Measurements from ENCODE around the gene TBL3.
"Not testable (repeated sequence)": the region's sequence is repeated elsewhere in the genome, so short reads cannot be mapped to it uniquely, and the experiment has no call there.

Gene TBL3

DNA sequence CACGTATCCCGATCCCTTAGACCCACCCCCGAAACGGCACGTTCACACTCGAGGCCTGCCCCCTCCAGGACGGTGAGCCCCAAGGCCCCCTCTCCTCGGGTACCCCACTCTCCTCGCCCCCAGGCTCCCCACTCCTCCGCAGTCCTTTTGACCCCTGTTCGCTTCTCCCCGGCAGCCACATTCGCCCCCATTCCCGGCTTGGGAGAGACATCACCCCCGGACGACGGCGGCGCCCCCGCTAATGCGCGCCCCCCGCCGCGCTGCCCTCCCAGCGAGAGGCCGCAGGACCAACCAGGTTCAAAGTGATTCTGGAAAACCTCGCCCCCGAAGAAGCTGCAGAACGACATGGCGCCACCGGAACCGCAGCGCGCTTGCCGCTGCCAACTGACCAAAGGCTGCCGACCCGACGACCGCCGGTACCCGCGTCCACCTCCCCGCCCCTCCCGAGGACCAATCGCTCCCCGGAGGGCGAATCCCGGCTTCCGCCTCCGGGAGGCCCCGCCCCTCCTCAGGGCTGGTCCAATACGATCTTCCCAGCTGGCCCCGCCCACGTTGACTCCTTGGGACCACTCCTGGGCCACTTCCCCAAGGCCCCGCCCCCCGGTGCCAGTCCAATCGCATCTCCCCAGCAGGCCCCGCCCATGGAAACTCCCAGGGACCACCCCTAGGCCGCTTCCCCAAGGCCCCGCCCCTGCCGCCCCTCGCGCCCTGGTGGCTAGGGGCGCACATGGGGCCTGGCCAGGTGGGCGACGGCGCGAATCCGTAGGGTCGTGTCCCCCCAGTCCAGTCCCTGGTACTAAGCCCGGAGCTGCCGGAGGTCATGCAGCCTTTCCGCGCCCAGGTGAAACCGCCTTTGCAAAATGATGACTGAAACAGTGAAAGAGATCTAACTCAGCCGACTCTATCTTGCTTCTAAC is 28.8 kb upstream of the TBL3 start, which contains the start of gene MSRB1:
TSS of gene MSRB1 (minus strand) at position 390 of the 917 bp plus-strand sequence. CDS start at position 347, 43 bp downstream.
- DNase-seq (ENCODE audit: low read depth) = peak; percentile 98

DNA sequence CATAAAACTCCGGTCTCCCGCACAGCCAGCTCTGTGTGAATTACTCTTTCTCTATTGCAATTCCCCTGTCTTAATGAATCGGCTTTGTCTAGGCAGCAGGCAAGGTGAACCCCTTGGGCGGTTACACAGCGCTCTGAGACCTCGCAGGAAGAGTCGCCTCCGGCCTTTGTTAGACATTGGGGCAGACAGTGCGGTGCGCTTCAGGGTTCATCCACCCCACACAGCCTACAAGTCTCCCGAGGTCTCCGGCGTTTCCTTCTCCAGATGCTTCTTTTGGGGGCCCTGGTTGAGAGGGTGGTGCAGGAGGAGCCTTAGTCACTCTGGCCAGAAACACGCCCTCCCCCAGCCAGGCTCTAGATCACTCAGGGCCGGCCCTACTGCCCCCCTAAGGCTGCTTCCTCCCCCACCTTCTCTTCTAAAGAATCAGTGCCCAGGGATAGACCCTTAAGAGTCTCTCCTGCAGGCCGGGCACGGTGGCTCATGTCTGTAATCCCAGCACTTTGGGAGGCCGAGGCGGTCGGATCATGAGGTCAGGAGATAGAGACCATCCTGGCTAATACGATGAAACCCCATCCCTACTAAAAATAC is 27.1 kb upstream of the TBL3 start:
- no peak for DNase-seq (ENCODE audit: low read depth)

DNA sequence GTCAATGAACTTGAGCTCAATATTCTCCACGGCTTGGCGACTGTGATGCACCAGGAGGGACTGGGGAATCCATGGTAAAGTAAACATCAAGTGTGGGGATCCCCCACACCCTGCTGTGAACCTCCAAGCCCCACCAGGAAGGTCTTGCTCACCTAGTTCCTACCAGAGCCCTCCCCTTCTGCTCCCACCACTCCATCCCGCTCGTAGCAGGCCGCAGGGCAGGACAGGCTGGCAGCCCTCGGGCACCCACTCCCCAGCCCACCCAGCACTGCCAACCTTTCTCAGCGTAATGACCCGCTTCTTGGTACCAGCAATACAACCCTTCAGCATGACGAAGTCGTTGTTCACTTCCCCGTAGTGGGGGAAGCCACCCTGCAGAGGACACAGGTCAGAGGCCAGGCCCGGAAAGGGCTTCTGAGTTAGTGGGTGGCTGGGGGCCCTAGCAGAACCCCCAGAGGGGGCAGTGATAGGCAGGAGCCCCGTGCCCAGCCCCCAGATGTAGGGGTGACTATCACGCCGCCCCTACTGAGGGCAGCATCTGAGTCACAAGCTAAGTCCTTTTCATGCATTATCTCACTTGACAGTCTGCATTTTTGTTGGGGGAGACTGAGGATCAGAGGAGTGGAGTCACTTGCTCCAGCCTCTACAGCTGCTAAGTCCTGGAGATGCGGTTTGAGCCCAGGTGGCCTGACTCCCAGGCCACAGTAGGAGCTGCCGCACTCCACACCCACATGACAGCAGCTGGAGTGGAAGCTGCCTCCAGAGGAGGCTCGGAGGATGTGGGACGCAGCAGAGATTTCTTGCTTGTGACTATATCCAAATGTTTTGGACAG is 26.1 kb upstream of the TBL3 start:
- DNase-seq (ENCODE audit: low read depth) = no peak

DNA sequence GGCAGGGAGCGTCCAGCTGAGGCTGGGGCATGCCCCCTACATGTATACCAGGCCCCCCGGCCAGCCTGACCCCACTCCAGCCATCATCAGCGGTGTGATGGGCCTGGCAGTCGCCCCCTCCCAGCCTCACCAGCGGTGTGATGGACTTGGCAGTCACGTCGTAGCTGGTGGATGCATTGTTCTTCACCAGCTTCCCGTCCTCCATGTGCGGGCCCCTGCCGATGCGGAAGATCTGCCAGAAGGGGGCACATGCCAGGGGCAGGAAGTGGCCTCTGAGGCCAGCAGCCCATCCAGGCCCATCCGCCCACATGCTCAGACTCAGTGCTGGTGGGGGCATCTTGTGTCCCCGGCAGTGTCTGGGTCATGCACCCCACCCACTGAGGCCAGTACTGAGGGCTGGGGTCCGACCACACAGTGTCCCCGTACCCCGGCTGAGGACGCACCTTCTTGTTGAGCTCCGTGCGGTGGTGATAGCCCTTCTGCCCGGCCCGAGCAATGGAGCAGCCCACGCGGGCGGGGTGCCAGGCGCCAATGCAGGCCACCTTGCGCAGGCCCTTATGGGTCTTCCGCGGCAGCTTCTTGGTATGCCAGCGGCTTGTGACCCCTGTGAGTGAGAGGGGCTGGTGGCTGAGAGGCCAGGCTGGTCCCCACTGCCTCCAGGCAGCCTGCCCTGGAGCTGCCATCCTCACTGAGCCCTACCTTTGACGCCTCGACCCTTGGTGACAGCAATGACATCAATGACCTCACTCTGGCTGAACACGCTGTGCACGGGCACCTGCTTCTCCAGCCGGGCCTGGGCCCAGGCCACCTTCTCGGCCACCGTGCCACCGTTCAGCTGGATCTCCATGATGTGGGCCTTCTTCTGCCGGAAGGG is 25.1 kb upstream of the TBL3 start:
- no peak for DNase-seq (ENCODE audit: low read depth)

DNA sequence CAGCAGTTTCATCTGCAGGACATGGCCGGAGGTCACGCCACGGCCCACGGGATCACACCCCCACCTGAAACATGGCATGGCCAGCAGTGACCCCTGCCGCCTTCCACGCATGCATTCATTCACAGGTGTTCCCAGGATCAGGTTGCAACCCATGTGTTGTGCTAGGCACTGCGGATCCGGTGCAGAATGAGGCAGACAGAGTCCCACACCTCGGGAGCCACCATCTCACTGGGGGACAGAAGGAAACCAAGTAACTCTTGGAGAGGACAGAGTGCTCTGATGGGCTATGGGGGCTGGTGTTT is 24.5 kb upstream of the TBL3 start:
- DNase-seq (ENCODE audit: low read depth) = no peak

DNA sequence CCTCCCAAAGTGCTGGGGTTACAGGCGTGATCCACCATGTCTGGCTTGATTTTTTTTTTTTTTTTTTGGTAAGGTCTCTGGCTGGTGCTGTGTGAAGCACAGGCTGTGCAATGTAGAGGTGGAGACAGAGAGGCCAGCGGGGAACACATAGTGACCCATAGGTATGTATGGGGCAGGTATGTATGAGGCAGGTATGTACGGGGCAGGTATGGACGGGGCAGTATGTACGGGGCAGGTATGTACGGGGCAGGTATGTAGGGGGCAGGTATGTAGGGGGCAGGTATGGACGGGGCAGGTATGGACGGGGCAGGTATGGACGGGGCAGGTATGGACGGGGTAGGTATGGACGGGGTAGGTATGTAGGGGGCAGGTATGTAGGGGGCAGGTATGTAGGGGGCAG is 22.3 kb upstream of the TBL3 start:
- no peak for DNase-seq (ENCODE audit: low read depth)

DNA sequence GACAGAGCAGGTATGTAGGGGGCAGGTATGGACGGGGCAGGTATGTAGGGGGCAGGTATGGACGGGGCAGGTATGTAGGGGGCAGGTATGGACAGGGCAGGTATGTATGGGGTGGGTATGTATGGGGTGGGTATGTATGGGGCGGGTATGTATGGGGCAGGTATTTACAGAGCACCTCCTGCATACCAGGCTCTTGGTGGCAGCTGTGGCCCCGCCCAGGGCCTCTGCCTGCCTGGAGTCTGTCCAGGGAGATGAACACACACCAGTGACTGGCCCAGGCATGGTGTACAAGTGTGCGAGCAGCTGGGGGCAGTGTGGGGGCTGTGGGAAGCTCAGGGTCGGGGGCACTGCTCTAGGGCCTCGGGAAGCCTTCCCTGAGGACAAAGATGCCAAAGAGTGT is 21.8 kb upstream of the TBL3 start:
- DNase-seq (ENCODE audit: low read depth) = no peak

DNA sequence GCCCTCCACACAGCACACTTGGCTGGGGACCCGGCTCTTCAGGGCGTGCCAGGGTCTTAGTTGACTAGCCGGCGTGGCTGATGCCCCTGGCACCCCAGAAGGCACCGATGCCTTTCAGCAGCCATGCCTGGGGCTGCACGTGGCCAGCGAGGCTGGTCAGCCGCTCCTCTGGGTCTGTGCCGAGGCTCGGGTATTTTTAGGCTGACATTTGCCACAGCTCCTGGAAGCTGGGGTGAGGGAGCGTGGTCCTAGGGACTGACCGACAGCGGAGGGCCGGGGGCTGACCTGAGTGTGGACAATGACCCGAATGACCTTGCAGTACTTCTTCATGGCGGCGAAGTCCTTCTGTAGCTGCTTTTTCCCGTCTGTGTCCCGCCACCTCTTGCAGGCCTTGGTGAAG is 21.3 kb upstream of the TBL3 start:
- no peak for DNase-seq (ENCODE audit: low read depth)

DNA sequence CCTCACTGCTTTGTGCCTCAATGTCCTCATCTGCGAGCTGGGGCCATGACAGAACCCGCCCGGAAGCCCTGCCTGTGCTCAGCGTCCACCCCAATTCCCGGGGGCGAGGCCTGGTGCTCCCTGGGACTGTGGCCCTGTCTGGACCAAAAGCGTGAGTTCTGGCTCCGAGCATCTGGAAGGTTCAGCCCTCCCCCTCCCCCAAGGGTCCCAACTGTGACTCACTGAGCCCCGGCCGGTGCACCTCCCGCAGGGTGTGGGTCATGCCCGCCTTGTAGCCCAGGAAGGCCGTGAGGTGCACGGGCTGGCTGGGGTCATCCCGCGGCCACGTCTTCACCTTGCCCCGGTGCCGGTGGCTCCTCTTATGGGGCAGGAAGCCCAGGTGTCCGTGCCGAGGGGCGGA is 18.1 kb upstream of the TBL3 start:
- DNase-seq (ENCODE audit: low read depth) = no peak

DNA sequence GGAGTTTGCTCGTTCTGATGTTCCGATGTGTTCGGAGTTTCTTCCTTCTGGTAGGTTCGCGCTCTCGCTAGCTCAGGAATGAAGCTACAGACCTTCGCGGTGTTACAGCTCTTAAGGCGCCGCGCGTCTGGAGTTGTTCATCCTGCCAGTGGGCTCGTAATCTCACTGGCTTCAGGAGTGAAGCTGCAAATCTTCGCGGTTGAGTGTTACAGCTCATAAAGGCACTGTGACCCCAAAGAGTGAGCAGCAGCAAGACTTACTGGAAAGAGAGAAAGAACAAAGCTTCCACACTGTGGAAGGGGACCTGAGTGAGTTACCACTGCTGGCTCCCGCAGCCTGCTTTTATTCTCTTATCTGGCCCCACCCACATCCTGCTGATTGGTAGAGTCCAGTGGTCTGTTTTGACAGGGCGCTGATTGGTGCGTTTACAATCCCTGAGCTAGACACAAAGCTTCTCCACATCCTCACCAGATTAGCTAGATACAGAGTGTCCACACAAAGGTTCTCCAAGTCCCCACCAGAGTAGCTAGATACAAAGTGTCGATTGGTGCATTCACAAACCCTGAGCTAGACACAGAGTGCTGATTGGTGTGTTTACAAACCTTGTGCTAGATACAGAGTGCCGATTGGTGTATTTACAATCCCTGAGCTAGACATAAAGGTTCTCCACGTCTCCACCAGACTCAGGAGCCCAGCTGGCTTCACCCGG is 14.3 kb upstream of the TBL3 start:
- DNase-seq (ENCODE audit: low read depth) = not testable (repeated sequence)

DNA sequence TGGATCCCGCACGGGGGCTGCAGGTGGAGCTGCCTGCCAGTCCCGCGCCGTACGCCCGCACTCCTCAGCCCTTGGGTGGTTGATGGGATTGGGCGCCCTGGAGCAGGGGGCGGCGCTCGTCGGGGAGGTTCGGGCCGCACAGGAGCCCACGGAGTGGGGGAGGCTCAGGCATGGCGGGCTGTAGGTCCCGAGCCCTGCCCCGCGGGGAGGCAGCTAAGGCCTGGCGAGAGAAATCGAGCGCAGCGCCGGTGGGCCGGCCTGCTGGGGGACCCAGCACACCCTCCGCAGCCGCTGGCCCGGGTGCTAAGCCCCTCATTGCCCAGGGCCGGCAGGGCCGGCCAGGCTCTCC is 13.7 kb upstream of the TBL3 start:
- not testable (repeated sequence) for DNase-seq (ENCODE audit: low read depth)

DNA sequence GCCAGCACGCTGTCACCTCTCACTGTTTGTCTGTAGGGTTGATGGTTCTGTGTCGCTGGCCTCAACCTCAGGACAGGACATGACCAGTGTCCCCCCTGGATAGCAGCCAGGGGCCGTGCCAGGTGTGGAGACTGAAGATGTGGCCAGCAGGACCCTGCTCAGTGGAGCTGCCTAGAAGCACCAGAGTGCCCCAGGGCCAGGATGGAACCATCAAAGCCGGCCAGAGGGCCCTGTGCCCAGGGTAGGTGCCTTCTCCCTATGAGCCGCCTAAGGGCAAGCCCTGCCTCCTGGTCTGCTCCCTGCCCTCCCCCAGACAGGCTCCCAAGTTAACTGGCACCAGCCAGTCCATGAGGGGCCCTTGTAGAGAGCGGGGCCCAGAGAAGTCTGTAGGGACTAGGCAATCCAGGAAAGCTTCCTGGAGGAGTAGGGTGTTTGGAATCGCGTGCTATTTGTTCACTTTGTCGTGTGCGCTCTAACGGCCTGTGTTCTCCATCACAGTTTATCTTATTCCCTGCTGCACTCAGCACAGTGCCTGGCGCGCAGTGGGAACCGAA is 13.1 kb upstream of the TBL3 start:
- no peak for DNase-seq (ENCODE audit: low read depth)

DNA sequence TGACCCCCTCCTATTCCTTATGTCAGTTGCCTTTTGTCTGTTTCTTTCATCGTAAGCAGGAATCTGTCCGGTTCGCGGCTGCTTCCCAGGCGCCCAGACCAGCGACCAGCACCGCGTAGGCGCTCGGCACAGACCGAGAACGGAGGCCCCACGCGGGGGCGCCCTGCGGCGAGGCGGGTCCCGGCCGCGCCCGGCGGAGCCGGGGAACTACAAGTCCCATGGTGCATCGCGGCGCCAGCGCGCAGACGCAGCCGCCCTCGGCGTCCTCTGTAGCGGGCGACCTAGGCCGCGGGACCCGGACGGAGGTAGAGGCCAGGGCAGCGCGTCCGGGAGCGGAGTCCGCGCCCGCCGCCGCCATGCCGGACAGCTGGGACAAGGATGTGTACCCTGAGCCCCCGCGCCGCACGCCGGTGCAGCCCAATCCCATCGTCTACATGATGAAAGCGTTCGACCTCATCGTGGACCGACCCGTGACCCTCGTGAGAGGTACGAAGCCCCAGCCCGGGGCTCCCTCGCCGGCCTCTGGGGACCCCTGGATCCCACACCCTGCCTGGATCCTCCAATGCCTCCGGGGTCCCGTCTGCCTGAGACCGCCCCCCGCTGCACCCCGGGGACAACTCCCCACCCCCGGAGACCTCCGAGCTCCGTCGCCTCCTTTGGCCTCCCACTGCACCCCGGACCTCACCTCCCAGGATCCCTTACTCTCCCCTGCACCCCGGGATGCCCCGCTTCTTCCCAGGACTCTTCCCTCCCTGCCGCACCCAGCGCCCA is 12.4 kb upstream of the TBL3 start, which contains the start of gene NDUFB10:
TSS of gene NDUFB10 (plus strand) at position 270 of the 771 bp plus-strand sequence. CDS start at position 357, 87 bp downstream.
- peak; percentile 89 for DNase-seq (ENCODE audit: low read depth)

DNA sequence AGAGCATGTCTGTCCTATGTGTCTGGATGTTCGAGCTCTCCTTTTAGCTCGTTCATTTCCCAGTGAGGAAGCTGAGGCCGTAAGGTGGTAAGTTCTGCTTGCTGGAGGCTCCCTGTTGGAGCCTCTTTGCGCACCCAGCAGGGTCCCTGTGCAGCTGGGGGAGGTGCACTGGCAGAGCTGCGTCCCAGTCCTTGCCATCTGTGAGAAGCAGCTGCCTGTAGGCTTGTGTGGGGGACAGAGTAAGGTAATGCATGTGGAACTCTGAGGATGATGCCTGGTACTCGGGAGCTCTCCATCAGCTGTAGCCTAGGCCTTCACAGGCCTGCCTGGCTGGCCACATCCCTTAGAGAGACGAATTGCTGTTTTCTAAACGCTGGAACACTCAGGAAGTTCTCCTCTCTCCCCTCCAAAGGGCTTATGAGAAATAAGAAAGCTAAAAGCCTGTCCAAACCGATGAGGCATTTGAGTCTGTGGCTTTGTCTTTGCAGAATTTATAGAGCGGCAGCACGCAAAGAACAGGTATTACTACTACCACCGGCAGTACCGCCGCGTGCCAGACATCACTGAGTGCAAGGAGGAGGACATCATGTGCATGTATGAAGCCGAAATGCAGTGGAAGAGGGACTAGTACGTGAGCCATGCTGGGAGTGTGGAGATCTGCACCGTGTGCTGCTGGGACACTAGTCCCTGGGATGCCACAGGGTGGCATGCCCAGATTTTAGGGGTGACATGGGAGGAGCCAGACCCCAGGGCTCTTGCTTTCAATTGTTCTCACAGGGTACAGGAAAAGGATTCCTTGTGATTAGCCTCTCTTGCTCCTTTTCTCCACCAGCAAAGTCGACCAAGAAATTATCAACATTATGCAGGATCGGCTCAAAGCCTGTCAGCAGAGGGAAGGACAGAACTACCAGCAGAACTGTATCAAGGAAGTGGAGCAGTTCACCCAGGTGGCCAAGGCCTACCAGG is 10.9 kb upstream of the TBL3 start:
- DNase-seq (ENCODE audit: low read depth) = no peak

DNA sequence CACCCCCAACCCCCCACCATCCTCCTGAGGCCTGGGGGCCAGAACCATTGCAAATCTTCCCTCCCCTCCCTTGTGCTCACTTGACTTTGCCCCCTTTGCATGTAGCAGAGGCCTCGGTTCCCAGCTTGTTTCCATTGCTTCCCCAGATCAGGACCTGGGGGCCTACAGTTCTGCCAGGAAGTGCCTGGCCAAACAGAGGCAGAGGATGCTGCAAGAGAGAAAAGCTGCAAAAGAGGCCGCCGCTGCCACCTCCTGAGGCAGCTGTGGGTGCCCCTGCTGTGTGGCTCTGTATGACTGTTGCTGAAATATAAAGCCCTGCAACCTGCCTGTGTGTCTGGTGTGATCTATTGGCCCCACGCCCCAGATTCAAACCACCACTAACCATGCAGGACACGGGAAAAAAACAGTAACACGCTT is 10.2 kb upstream of the TBL3 start:
- no peak for DNase-seq (ENCODE audit: low read depth)

DNA sequence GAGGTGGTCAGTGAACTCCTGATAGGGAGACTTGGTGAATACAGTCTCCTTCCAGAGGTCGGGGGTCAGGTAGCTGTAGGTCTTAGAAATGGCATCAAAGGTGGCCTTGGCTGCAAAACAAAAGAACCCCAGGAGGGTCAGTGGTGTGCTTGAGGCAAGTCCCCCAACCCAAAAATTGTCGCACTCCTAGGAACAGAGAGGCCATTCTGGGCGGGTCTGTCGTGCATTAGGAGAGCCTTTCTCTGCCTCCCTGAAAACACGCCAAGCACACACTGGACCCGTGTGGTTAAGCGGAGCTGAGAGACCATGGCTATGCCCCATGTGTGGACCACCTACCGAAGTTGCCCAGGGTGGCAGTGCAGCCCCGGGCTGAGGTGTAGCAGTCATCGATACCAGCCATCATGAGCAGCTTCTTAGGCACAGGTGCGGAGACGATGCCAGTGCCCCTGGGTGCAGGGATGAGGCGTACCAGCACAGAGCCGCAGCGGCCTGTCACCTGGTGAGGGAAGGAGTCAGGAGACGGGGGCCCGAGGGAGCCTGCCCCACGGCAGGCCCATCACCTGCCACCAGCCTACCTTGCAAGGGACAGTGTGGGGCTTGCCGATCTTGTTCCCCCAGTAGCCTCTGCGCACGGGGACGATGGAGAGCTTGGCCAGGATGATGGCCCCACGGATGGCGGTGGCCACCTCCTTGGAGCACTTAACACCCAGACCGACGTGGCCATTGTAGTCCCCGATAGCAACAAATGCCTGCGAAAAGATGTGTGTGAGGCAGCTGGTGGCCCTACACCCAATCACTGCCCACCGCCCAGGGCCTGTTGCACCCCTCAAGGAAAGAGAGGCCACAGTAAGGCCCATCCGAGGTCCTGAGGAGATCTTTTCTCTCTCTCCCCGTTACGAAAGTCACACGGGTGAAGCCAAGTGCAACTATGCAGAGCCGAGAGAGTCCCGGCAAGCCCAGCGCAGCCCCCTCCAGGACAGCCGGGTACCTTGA is 9.4 kb upstream of the TBL3 start:
- DNase-seq (ENCODE audit: low read depth) = not testable (repeated sequence)

DNA sequence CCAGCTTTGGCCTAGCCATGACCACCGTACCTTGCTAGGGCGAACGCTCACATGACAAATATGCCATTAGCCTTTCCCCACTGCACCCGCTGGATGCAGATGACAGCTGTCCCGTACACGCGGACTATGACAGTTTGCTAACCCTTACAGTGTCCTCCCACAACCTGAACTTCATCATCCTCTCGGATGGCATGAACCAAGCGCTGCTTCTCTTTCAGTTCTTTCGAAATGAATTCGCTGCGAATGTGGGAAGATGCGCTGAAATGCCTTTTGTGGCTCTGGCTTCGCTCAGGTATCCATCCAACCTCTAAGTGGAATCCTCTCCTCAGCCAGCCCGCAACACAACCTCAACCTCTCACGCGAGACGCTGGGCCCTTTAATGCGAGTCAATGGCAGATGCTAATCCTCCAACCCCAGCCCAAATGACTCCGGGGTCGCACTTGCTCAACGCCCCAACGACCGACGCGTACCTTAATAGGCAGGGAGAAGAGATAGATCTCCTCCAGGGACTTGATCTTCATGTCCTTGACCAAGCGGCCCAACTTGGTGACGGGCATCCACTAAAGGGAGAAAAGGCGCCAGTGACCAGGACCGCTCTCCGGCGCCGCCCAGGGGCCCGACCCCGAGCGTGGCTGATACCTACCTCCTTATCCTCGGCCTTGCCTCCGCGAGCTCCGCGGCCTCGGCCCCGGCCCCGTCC is 7.9 kb upstream of the TBL3 start:
- no peak for DNase-seq (ENCODE audit: low read depth)

Data from activated T-helper 9 cell treated with anti-CD3 and anti-CD28 coated beads, Interleukin-2, amount 50 U/mL, for 16 hours (primary cell).